A204.1 (cell line): ENCODE measurements around the gene TEX2.
"Not testable (repeated sequence)": the region's sequence is repeated elsewhere in the genome, so short reads cannot be mapped to it uniquely, and the experiment has no call there.

Experiments
- FAIRE-seq: peaks from 2 replicates; lab custom pipeline; 2012; peaks lifted over from hg19 to GRCh38; lab: Jason Lieb, UNC

TEX2 gene

DNA sequence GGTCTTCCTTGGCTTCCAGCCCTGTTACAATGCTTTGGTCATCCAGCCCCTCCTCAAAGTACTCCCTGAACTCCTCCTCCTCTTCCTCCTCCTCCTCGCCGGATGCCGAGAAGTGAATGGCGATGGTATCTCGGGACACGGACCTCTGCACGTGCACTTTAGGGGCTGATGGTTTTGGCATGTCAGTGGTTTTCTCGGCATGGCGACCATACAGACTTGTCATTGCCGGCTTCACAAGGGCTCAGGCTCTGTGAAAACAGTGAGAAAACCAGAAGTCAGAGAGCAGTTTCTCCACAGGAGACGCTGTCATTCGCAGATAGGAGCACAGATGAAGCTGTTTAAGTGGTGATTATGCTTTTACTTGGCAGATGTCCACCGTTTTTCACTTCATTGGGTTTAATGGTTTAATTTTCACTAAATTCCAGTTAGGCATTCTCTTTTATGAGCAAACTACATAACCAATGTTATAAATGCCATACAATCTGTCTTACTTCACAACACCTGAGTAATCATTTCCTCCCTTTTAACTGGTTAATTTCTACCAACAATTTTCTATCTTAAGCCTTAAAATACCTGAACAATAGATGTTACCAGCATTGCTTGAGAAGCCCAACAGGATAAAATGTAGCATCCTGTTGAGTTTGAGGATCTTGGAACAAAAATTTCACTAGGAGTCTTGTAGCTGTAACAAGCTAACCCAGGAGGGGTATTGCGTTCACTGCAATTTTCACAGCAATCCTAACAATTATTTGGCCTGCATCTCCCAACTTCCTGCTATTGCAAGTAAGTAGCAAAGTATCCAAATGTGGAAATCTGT lies 48.9 kb downstream of the TEX2 start:
- FAIRE-seq: no peak

DNA sequence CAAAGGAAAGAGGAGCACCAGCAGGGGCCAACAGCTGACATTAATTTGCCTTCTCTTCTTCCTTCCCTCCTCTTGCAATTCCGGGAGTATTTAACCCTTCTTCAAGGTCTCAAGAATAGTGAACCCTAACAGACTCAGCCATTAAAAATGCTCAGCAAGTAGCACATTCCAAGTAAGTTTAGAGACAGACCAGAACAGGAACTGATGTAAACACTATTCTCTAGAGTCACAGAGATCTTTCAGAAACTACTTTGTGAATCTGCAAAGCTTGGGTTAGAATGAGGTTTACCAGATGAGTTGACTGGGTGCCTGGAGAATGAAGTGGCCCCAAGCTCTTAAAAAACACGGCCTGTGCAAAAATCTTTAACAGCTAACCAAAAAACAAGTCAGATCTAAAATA lies 50.9 kb downstream of the TEX2 start:
- FAIRE-seq: no peak

DNA sequence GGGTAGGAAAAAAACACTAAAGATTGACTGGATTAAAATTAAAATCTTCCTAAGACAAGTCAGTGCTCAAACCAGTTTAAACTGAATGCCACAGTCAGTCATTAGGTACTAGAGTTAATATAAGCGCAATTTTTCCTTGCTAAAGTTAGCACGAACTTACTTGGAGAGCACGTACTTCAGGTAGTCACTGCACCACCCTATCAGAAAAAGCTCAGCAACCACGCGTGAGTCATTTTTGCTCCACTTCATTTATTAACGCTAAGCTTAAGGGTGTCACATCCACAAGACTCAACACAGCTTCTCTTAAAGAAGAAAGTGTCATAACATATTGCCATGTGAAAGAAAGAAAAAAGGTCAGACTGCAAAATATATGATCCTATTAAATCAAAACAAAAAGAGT lies 53.1 kb downstream of the TEX2 start:
- no peak for FAIRE-seq

DNA sequence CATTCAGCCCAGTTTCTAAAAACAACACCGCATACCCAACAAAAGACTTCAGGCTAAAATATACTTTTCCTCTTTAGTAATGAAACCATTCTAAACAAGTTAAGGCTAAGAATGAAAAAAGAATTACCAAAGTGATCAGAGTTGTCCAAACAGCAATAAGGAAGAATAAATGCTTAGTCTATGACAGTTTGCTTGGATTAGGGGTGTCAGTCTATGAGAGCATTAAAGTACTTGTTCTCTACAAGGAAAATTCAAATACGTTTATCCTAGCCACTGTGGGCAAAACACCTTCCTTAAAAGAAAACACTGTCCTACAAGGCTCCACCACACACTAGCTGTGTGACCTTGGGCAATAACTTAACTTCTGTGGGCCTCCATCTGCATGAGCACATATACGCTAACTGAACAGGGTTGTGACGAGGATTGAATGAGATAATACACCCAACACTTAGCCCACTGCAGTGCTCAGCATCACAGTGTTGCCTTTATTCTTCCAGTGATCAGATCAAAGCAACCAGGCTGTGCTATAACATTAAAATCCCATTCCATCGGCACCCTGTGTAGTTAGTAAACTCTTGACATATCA lies 53.6 kb downstream of the TEX2 start:
- FAIRE-seq: no peak

DNA sequence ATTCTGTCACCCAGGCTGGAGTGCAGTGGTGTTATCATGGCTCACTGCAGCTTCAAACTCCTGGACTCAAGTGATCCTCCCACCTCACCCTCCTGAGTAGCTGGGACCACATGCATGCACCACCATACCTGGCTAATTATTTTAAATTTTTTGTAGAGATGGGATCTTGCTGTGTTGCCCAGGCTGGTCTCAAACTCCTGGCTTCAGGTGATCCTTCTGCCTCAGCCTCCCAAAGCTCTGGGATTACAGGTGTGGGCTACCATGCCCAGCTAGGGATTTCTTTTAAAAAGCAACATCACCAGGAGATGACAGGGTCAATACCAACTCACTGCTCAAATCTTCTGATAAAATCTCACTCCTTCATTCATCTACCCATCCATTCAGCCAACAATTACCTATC lies 54.4 kb downstream of the TEX2 start:
- FAIRE-seq: not testable (repeated sequence)

DNA sequence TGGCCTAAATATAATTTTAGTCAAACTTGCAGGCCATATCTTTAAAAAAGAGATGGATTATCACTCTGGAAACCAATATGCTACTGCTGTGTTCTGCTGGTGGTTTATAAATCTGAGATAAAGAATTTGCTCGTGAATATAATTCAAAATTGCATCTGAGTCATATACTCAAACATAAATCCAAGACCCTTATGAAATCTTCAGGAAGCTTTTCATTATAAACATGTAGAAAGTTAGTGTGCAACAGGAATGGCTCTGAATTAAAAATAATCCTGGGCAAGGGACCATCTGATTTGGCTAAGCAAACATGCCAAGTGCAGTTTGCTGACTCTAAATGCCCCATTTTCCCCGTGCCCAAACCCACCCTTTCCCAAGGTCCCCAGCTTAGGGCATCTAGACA lies 57.3 kb downstream of the TEX2 start:
- FAIRE-seq: no peak

DNA sequence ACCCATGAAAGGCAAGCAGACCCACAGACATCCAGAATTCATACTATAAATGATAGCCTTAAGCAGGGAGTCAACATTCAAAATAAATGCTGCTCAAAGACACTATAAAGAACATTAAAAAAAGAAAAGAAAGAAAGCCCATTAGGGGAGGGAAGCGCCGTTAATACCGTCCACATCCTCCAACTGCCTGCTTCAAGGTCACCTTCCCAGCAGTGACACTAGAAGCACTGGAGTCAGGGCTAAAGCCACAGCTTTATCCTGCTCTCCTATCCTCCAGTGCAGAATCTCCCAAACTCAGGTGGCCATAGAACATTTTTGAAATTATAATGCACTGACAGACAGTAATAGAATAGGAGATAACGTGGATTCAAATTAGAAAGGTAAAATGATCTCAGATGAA lies 59.4 kb downstream of the TEX2 start:
- no peak for FAIRE-seq

DNA sequence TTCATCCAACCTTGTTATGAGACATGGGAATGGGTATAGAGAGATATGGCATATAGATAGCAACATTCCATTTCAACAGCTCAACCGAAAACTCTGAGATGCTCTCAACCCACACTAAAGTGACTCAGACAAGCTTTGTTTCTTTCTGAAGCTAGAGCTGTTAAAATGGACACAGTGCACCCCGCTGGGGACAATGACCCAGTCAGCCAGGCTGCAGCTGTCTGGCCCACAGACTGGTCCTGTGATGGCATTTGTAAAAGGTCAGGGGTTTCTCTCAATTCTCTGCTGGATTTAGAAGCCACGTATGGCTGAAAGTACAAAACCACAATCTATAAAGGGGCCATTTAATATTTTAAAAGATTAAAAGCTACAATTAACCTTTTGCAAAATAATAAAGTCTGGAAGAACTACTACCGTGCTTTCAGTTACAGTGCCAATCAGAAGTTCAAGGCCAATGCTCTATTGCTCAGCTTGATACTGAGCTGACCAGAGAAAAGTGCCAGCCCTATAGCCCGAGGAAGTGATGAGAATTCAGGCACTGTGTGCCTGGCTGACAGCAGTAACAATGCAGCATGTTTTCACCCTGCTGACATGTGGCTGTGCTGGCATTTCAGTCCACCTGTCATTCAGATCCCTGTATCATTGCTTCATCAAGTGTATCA lies 60.2 kb downstream of the TEX2 start:
- no peak for FAIRE-seq

DNA sequence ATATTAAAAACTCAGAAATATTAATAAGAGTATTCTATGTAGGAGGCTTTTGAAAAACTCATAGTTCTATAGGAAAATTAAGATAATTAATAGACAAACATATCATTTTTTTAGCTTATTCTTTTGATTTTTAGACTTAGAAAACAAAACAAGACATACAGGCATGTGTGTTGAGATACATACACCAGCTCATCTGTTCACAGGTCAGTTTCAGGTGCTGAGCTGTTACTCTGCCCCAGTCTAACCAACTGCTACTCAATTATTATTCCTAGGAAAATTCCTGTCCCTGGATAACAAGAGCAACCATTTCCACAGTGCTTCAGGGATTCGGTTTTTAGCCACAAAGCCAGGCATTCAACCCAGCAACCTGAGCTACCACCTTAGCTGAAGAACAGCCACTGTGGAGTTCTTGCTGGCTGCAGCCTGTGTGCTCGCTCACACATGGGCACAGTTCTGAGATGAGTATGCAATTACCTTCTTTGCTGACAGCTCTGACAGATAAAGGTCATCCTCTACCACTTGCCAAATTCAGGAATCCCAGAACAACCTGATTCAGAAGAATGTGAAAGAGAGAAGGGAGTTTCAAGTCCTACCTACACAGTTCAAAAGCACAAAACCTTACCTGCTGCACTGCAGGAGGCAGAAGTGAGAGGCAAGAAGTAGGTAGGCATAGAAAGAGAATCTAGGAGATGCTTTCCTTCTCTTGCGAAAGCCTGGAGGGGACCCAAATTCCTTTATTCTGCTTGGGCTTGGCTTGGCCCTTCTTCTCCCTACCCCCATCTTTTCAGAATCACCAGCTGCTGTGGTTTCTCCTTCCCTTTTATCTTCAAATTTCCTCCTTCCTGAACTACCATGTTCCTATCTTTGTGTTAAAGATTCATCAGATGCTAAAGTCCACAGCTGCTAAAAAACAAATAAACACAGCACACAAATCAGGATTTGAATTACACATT lies 62.7 kb downstream of the TEX2 start:
- FAIRE-seq: no peak

DNA sequence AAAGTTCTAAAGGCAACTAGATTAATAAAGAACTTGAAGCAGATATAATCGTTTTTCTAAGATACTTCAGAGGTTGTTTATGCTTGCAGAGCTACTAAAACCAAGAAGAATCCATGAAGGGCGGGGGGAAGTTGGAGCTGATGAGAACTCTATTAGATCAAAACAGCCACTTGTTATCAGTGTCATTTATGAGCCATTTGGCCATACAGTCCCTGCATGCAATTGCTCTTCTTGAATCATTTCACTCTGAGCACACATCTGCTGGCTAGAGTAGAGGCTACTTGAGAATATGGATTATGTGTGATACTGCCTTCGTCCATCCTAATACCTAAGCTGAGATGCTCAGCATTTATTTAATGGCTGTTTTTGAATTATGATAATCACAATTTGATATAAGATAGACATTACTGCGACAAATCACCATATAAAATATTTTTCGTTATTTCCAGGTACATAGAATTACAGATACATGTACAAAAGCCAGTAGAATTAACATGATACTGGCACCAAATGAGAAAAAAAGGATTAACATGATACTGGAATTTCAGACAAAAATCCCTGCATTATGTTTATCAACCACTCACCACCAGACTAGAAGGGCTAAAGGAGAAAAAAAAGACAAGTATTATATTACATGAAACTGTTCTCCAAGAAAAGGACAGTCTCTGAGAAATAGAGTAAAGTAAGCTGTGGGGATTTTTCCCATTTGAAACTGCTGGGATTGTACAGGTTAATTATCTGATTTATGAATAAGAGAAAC lies 64.5 kb downstream of the TEX2 start:
- no peak for FAIRE-seq

DNA sequence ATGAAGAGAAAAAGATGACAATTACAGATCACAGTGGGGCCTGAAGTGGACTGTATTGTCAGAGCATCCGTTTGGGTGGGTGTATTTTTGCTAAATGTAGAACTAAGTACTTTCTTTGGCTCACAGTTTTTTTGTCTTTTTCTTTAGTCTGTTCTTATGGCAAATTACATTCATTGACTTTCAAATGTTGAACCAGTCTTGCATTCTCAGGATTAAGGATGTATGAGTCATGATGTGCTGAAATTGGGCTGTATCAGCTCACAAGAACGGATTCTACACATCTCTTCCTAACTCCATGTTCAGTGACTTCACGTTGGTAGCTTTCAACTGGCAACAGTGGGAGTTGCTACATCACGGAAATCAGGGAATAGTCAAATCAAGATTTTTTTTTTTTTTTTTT lies 66.5 kb downstream of the TEX2 start:
- FAIRE-seq: no peak

DNA sequence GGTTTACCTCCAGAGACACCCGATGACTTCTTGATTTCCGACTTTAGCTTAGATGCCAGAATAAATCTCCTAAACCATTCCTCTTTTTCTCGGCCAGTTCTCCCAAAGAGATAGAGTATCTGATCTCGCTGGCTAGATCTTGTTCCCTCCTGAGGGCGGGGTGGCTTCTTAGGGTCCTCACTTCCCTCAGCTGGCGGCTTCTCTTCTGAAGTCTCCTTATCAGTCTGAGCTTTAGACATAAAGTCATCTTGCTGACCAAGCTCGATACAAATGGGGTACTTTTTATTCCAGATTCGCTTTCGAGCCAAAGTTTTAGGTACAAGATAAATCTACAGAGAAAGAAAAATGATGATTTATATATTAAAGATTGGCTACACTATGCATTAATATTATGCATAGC lies 69.5 kb downstream of the TEX2 start:
- FAIRE-seq: no peak

DNA sequence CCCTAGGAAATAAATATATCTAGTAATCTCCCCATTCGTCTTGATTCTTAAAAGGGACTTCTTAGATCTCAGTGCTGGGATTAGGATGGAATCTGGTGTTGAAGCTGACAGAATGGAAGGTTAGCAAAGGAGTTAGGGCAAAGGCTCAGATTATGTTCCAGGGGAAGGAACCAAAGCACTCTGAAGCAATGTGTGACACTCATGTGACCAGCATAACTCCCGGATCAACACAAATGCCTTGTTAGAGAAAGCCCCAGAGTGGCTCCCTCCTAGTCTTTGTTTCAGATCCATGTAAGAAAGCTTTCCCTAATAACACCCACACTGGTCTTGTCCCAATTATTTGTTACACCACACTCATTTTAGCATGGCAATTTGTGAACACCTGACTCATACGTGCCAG lies 70.5 kb downstream of the TEX2 start:
- no peak for FAIRE-seq

DNA sequence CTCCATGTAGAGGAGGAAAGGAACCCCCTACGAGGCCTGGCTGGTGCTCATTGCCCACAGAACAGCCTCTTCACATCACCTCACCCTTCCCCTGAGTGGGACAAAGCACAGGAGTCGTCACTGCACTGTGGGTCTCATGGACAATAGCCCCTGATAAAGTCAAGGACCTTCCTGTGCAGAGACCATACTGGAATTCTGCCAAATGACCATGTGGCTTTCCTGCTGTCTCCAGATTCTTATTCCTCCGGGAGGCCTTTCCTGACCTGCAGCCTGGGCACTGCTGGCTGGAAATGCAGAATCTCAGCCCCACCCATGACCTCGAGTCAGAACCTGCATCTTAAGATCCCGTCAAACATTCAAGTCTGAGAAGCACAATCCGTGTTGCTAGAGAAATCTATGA lies 72.6 kb downstream of the TEX2 start:
- FAIRE-seq: no peak

DNA sequence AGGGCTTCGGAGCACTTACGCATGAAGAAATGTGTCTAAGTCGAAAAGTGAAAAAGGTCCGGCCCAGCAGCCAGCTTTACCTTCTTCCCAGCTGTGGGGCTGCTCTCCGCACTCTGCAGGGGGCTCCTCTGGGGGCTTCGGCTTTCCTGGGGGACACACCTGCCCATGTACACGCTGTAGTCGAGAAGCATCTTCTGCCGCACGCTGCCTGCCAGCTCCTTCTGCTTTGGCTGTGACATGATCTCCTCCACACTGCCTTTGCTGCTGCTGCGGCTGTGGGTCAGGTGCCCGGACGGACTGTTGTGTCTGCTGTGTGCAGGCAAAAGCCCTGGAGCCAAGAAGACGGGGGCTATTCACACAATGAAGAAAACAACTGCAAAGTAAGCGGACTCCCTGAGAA lies 75.0 kb downstream of the TEX2 start:
- no peak for FAIRE-seq

DNA sequence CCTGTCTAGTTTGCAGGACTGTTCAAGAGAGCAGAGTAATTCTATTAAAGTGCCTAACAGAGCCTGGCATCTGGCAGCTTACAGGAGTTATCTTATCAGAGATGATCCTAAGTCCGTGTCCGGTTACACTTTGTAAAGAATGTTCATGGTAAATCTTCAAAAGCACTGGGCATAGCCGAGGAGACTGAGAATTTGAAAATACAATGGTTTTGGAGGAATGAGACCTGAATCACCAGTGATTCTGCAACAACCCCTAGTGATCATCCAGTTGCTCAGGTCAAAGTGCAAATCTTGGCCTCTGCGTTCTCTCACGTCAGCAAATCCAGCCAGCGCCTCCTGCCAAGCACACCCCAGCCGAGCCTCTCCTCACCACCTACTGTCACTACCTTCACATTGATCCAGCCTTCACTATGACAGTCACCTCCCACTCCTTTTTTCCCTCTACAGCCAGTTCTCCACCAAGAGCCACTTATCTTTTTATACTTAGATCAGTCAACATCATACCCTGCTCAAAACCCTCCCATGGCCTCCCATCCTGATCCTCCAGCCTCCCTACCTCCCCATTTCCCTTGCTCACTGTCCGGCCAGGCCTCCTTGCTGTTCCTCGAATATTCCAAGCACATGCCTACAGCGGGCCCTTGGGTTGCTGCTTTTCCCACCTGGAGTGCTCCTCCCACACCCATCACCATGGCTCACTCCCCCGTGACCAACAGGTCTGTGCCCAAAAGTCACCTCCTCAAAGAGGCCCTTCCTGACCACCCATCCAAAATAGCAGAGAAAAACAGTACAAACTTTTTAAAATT lies 75.8 kb downstream of the TEX2 start:
- FAIRE-seq: no peak

DNA sequence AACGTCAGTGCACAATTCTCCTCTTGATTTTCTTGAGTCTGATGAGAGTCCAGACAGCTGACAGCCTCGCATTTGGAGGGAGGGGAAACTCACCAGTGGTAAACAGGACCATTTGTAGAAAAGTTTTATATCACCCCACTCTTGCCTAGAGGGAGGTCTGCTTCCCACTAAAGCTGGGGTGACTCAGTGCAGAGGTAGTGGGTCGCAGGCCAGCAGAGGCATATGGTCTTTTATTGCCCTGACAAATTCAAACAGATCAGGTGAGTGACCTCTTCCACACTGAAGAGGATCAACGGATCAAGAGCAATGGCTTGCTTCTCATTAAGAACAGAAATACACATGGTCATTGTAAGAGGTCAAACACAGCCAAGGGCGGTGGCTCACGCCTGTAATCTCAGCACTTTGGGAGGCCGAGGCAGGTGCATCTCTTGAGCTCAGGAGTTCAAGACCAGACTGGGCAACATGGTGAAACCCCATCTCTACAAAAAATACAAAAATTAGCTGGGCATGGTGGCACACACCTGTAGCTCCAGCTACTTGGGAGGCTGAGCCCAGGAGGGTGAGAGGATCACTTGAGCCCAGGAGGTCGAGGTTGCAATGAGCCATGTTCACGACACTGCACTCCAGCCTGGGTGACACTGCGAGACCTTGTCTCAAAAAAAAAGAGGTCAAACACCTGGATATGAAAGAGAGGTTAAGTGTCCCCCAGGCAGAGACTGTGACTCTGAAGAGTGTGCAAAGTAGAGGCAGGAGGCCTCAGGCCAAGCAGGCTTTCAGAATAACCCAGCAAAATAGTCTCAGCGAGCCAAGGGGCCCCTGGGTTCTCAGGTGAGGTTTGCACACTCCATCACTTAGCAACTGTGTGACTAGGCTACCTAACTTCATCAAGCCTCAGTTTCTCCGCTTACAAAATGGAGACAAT lies 76.6 kb downstream of the TEX2 start:
- no peak for FAIRE-seq

DNA sequence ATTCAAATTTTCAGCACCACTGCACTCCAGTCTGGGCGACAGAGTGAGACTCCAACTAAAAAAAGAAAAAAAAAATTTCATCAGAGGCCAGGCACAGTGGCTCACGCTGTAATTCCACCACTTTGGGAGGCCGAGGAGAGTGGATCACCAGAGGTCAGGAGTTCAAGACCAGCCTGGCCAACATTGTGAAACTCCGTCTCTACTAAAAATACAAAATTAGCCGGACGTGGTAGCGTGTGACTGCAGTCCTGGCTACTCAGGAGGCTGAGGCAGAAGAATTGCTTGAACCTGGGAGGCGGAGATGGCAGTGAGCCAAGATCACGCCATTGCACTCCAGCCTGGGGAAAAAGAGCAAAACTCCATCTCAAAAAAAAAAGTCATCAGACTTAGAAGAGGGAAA lies 77.5 kb downstream of the TEX2 start:
- not testable (repeated sequence) for FAIRE-seq

DNA sequence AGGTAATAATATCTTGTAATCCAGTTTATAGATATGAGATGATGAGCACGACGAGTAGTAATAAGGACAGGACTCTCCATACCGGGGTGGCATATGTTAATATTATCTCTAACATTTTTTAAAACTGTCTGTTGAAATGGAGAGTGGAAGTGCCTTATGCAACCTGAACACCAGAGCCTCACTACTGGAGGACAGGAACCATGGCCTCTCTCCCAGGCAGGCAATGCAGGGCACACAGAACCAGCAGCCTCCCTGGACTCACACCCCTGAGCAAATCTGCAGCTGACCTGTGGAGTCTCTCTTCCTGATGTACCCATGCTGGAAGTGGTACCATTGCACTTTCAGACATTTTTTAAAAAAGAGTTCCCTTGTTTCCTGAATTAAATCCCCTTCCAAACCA lies 78.0 kb downstream of the TEX2 start:
- FAIRE-seq: no peak

DNA sequence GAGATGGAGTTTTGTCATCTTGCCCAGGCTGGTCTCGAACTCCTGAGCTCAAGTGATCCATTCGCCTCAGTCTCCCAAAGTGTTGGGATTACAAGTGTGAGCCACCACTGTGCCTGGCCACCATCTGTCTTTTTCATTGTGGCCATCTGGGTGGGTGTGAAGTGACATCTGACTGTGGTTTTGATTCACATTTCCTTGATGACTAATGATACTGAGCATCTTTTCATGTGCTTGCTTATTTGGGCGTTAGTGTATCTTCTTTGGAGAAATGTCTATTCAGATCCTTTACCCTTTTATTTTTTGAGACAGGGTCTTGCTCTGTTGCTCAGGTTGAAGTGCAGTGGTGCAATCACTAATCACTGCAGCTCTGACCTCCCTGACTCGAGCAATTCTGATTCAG lies 79.2 kb downstream of the TEX2 start:
- no peak for FAIRE-seq
